ENCODE measurements around the gene TMEM184A.

TMEM184A gene

GRCh38 chr7:1550005-1550845 is 5.8 kb downstream of the TMEM184A start:
- no peak for DNase-seq

- no peak for DNase-seq
Measured at GRCh38 chr7:1549357-1550004, 6.5 kb downstream of the TMEM184A start.

GRCh38 chr7:1548944-1549343 is 7.1 kb downstream of the TMEM184A start:
- no peak for DNase-seq

- DNase-seq = no peak
Measured at GRCh38 chr7:1548438-1548831, 7.6 kb downstream of the TMEM184A start.

GRCh38 chr7:1547777-1548437 is 8.1 kb downstream of the TMEM184A start:
- DNase-seq = no peak

- no peak for DNase-seq
Measured at GRCh38 chr7:1546909-1547776, 8.9 kb downstream of the TMEM184A start.

- no peak for DNase-seq
Measured at GRCh38 chr7:1546274-1546908, 9.6 kb downstream of the TMEM184A start.

- no peak for DNase-seq
Measured at GRCh38 chr7:1545417-1546246, 10.4 kb downstream of the TMEM184A start.

- no peak for DNase-seq
Measured at GRCh38 chr7:1544896-1545416, 11.0 kb downstream of the TMEM184A start.

GRCh38 chr7:1544178-1544895 is 11.7 kb downstream of the TMEM184A start:
- no peak for DNase-seq

- DNase-seq = peak; percentile 19
Measured at GRCh38 chr7:1543826-1544177, 12.2 kb downstream of the TMEM184A start.

GRCh38 chr7:1542841-1543747 is 12.9 kb downstream of the TMEM184A start:
- DNase-seq = no peak

GRCh38 chr7:1542329-1542728 is 13.7 kb downstream of the TMEM184A start:
- DNase-seq = no peak

- DNase-seq = no peak
Measured at GRCh38 chr7:1541431-1542162, 14.4 kb downstream of the TMEM184A start.

- no peak for DNase-seq
Measured at GRCh38 chr7:1540776-1541271, 15.2 kb downstream of the TMEM184A start.

GRCh38 chr7:1539882-1540775 is 15.9 kb downstream of the TMEM184A start:
- no peak for DNase-seq

GRCh38 chr7:1539181-1539881 is 16.7 kb downstream of the TMEM184A start:
- no peak for DNase-seq

Measured in NCI-H2171 treated with DMSO at 0.1 percent for 48 hours (cell line).